K562 (cell line): Measurements from ENCODE around the gene TRIM33. TPM values are rescaled to one million over a fixed set of nuclear protein-coding genes. Genes with fewer than 3 reads are reported as not detected.
A peak's percentile ranks its signal among the peaks of the same experiment; 100 is the strongest.

ENCODE experiments used
- ARID2 ChIP-seq: fragments of 450-650 bp; IDR thresholded peaks from 2 replicates; pipeline ENCODE4 v1.6.1; 2017; ENCODE audit warnings: antibody characterized with exemption, mild to moderate bottlenecking
- BRF1 ChIP-seq: IDR thresholded peaks from 3 replicates; pipeline ENCODE4 v1.6.1; 2011; ENCODE audit warnings: borderline replicate concordance, mild to moderate bottlenecking; ENCODE audit not compliant: insufficient read length; ENCODE audit errors: extremely low read depth
- CBFA2T2 ChIP-seq: fragments of 450-650 bp; conservative IDR thresholded peaks from 2 replicates; pipeline ENCODE4 v1.6.1; 2017; ENCODE audit warnings: mild to moderate bottlenecking
- CXXC5 ChIP-seq: fragments of 250-450 bp; sonication (Bioruptor Pico); IDR thresholded peaks from 2 replicates; pipeline ENCODE4 v1.8.0; 2022; ENCODE audit warnings: inconsistent platforms, mild to moderate bottlenecking, moderate library complexity
- HDGF ChIP-seq: fragments of 450-650 bp; IDR thresholded peaks from 2 replicates; pipeline ENCODE4 v1.6.1; 2016
- IRF2 ChIP-seq: sonication (generic); formaldehyde crosslinking; IDR thresholded peaks from 2 replicates; pipeline ENCODE4 v1.8.1; 2022; ENCODE audit warnings: mild to moderate bottlenecking, missing genetic modification reagents
- PHTF2 ChIP-seq: fragments of 250-450 bp; sonication (Bioruptor Pico); IDR thresholded peaks from 2 replicates; pipeline ENCODE4 v1.5.0; 2021; ENCODE audit warnings: mild to moderate bottlenecking
- ZNF121 ChIP-seq: sonication (generic); formaldehyde crosslinking; conservative IDR thresholded peaks from 2 replicates; pipeline ENCODE4 v1.8.0; 2022; ENCODE audit warnings: missing genetic modification reagents
- ZNF644 ChIP-seq: fragments of 200-800 bp; sonication (Bioruptor generic); IDR thresholded peaks from 2 replicates; pipeline ENCODE4 v1.6.1; 2016; ENCODE audit warnings: low read depth, missing genetic modification characterization, missing compliant biosample characterization
- polyA plus RNA-seq, 8 experiments: library from polyadenylated mRNA; depleted of rRNA in 4 of 8; stranded (reverse) in 5 of 8; unstranded in 3 of 8; fragments of >200 nt; fragmentation: Nextera tagmentation in 2 of 8; fragmentation: Illumina TruSeq in 1 of 8; extraction: Ambion mirVana in 2 of 8; extraction: Trizol in 1 of 8; gene quantifications; 2 replicates each; pipeline versions ENCODE4 v1.2.1 to v1.2.3, GENCODE V29; 2011 to 2014; ENCODE audit warnings: inconsistent platforms in 1 of 8, missing spikeins in 1 of 8
- total RNA-seq, 7 experiments: library from RNA; depleted of rRNA in 6 of 7; stranded (reverse); fragments of >200 nt in 6 of 7; fragmentation: Illumina TruSeq in 2 of 7; extraction: Trizol in 2 of 7; gene quantifications; 2 replicates each; pipeline versions ENCODE4 v1.2.1 to v1.2.3, GENCODE V29; 2011 to 2021; ENCODE audit warnings: low replicate concordance in 1 of 7
- TF ChIP-seq, protein P1 (sequence below): fragments of 150-350 bp; conservative IDR thresholded peaks from 2 replicates; pipeline ENCODE4 v1.6.1; 2014; ENCODE audit warnings: low read length
- TF ChIP-seq, protein P2 (sequence below): fragments of 450-650 bp; formaldehyde crosslinking; IDR thresholded peaks from 2 replicates; pipeline ENCODE4 v1.4.0; 2020; ENCODE audit warnings: mild to moderate bottlenecking
- TF ChIP-seq, protein P3 (sequence below): fragments of 200-600 bp; sonication (generic); IDR thresholded peaks from one replicate; pipeline ENCODE4 v1.6.1; 2012; ENCODE audit warnings: mild to moderate bottlenecking, low read depth, low read length, inconsistent platforms

Gene TRIM33
- total and polyA plus RNA-seq, 9 of the 15 experiments (the other 6 are each of a cell fraction or from before 2014, with no cell fraction given), result 9.3 to 58.4 (median 40.2) TPM

DNA sequence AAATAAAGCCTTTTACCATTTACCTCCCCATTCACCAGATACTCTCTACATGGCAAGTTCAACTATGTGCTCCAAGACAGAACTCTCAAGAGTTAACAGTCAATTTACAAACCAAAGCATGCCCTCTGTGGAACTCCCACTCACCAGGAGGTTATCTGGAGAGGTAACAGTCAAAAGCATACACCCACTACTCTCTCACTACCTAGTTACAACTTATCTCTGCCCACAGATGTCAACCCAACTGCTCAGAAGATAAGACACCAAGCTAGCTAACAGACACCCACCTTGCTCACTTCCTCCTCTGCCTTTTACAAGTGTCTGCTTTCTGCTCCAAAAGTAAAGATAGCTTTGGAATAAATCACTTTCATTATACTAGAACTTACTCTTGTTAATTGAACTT, 131.0 kb downstream of the TRIM33 start (continued):
- TF ChIP-seq, protein P1, sequence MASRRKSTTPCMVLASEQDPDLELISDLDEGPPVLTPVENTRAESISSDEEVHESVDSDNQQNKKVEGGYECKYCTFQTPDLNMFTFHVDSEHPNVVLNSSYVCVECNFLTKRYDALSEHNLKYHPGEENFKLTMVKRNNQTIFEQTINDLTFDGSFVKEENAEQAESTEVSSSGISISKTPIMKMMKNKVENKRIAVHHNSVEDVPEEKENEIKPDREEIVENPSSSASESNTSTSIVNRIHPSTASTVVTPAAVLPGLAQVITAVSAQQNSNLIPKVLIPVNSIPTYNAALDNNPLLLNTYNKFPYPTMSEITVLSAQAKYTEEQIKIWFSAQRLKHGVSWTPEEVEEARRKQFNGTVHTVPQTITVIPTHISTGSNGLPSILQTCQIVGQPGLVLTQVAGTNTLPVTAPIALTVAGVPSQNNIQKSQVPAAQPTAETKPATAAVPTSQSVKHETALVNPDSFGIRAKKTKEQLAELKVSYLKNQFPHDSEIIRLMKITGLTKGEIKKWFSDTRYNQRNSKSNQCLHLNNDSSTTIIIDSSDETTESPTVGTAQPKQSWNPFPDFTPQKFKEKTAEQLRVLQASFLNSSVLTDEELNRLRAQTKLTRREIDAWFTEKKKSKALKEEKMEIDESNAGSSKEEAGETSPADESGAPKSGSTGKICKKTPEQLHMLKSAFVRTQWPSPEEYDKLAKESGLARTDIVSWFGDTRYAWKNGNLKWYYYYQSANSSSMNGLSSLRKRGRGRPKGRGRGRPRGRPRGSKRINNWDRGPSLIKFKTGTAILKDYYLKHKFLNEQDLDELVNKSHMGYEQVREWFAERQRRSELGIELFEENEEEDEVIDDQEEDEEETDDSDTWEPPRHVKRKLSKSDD, result no peak
- no peak for TF ChIP-seq HDGF
- peak; percentile 84 for TF ChIP-seq CXXC5 (CRISPR knock-in tag)
- no peak for TF ChIP-seq ZNF121 (CRISPR knock-in tag)
- TF ChIP-seq BRF1, result no peak
- peak; percentile 98 for TF ChIP-seq ZNF644 (tag)
- peak; percentile 100 for TF ChIP-seq CBFA2T2
- TF ChIP-seq ARID2, result no peak
- TF ChIP-seq PHTF2 (CRISPR knock-in tag), result peak; percentile 88
- TF ChIP-seq, protein P2, sequence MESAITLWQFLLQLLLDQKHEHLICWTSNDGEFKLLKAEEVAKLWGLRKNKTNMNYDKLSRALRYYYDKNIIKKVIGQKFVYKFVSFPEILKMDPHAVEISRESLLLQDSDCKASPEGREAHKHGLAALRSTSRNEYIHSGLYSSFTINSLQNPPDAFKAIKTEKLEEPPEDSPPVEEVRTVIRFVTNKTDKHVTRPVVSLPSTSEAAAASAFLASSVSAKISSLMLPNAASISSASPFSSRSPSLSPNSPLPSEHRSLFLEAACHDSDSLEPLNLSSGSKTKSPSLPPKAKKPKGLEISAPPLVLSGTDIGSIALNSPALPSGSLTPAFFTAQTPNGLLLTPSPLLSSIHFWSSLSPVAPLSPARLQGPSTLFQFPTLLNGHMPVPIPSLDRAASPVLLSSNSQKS, result no peak
- TF ChIP-seq IRF2, result no peak
- TF ChIP-seq, protein P3, sequence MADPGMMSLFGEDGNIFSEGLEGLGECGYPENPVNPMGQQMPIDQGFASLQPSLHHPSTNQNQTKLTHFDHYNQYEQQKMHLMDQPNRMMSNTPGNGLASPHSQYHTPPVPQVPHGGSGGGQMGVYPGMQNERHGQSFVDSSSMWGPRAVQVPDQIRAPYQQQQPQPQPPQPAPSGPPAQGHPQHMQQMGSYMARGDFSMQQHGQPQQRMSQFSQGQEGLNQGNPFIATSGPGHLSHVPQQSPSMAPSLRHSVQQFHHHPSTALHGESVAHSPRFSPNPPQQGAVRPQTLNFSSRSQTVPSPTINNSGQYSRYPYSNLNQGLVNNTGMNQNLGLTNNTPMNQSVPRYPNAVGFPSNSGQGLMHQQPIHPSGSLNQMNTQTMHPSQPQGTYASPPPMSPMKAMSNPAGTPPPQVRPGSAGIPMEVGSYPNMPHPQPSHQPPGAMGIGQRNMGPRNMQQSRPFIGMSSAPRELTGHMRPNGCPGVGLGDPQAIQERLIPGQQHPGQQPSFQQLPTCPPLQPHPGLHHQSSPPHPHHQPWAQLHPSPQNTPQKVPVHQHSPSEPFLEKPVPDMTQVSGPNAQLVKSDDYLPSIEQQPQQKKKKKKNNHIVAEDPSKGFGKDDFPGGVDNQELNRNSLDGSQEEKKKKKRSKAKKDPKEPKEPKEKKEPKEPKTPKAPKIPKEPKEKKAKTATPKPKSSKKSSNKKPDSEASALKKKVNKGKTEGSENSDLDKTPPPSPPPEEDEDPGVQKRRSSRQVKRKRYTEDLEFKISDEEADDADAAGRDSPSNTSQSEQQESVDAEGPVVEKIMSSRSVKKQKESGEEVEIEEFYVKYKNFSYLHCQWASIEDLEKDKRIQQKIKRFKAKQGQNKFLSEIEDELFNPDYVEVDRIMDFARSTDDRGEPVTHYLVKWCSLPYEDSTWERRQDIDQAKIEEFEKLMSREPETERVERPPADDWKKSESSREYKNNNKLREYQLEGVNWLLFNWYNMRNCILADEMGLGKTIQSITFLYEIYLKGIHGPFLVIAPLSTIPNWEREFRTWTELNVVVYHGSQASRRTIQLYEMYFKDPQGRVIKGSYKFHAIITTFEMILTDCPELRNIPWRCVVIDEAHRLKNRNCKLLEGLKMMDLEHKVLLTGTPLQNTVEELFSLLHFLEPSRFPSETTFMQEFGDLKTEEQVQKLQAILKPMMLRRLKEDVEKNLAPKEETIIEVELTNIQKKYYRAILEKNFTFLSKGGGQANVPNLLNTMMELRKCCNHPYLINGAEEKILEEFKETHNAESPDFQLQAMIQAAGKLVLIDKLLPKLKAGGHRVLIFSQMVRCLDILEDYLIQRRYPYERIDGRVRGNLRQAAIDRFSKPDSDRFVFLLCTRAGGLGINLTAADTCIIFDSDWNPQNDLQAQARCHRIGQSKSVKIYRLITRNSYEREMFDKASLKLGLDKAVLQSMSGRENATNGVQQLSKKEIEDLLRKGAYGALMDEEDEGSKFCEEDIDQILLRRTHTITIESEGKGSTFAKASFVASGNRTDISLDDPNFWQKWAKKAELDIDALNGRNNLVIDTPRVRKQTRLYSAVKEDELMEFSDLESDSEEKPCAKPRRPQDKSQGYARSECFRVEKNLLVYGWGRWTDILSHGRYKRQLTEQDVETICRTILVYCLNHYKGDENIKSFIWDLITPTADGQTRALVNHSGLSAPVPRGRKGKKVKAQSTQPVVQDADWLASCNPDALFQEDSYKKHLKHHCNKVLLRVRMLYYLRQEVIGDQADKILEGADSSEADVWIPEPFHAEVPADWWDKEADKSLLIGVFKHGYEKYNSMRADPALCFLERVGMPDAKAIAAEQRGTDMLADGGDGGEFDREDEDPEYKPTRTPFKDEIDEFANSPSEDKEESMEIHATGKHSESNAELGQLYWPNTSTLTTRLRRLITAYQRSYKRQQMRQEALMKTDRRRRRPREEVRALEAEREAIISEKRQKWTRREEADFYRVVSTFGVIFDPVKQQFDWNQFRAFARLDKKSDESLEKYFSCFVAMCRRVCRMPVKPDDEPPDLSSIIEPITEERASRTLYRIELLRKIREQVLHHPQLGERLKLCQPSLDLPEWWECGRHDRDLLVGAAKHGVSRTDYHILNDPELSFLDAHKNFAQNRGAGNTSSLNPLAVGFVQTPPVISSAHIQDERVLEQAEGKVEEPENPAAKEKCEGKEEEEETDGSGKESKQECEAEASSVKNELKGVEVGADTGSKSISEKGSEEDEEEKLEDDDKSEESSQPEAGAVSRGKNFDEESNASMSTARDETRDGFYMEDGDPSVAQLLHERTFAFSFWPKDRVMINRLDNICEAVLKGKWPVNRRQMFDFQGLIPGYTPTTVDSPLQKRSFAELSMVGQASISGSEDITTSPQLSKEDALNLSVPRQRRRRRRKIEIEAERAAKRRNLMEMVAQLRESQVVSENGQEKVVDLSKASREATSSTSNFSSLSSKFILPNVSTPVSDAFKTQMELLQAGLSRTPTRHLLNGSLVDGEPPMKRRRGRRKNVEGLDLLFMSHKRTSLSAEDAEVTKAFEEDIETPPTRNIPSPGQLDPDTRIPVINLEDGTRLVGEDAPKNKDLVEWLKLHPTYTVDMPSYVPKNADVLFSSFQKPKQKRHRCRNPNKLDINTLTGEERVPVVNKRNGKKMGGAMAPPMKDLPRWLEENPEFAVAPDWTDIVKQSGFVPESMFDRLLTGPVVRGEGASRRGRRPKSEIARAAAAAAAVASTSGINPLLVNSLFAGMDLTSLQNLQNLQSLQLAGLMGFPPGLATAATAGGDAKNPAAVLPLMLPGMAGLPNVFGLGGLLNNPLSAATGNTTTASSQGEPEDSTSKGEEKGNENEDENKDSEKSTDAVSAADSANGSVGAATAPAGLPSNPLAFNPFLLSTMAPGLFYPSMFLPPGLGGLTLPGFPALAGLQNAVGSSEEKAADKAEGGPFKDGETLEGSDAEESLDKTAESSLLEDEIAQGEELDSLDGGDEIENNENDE, result no peak
